Spleen (tissue), 11 donors: ENCODE results near the gene CACNG7. TPM values are rescaled to one million over a fixed set of nuclear protein-coding genes. Genes with fewer than 3 reads are reported as not detected.

Source experiments
- DNase-seq: peaks from one replicate; pipeline ENCODE4 v3.0.0-alpha.2; 2020
- H3K27ac ChIP-seq, 8 donors: fragments of 200-600 bp; sonication (generic) in 7 of 8; 1 replicate in 4 of 8; 2 replicates in 4 of 8; pipeline versions ENCODE4 v1.5.0 to v1.8.0; 2016 to 2021; ENCODE audit warnings: inconsistent platforms in 4 of 8, mild to moderate bottlenecking in 4 of 8, moderate library complexity in 1 of 8
- H3K27me3 ChIP-seq, 7 donors: fragments of 200-600 bp; sonication (generic) in 6 of 7; replicated peaks in 1 of 7; 1 replicate in 4 of 7; 2 replicates in 3 of 7; pipeline versions ENCODE4 v1.5.0 to v1.8.0; 2016 to 2021; ENCODE audit warnings: inconsistent platforms in 3 of 7, mild to moderate bottlenecking in 1 of 7
- H3K36me3 ChIP-seq, 6 donors: fragments of 200-600 bp; sonication (generic) in 5 of 6; 1 replicate in 4 of 6; 2 replicates in 2 of 6; pipeline versions ENCODE4 v1.5.0 to v1.8.0; 2016 to 2021; ENCODE audit warnings: inconsistent platforms in 2 of 6
- H3K4me1 ChIP-seq, 6 donors: fragments of 200-600 bp; sonication (generic) in 5 of 6; 1 replicate in 3 of 6; 2 replicates in 3 of 6; pipeline versions ENCODE4 v1.5.0 to v1.8.0; 2016 to 2021; ENCODE audit warnings: inconsistent platforms in 3 of 6
- H3K4me3 ChIP-seq, 8 donors: fragments of 200-600 bp; sonication (generic) in 7 of 8; 1 replicate in 4 of 8; 2 replicates in 4 of 8; pipeline versions ENCODE4 v1.5.0 to v1.8.0; 2016 to 2021; ENCODE audit warnings: inconsistent platforms in 4 of 8, mild to moderate bottlenecking in 4 of 8, moderate library complexity in 2 of 8
- H3K9me3 ChIP-seq, 8 donors: fragments of 200-600 bp; sonication (generic) in 7 of 8; 1 replicate in 4 of 8; 2 replicates in 4 of 8; pipeline versions ENCODE4 v1.5.0 to v1.8.0; 2016 to 2021; ENCODE audit warnings: inconsistent platforms in 4 of 8
- POLR2A ChIP-seq, 3 donors: fragments of 450-650 bp; IDR thresholded peaks; one replicate each; pipeline ENCODE4 v1.5.1; 2017; ENCODE audit warnings: antibody characterized with exemption in 3 of 3, mild to moderate bottlenecking in 1 of 3
- POLR2AphosphoS5 ChIP-seq, 3 donors: sonication (generic); formaldehyde crosslinking; IDR thresholded peaks; one replicate each; pipeline ENCODE4 v1.5.1; 2017; ENCODE audit warnings: antibody characterized with exemption in 3 of 3
- WGBS, 5 donors: extraction: QIAGEN DNeasy Blood & Tissue Kit in 3 of 5; methylation state at CpG; one replicate each; pipeline versions ENCODE4 v1.1.5 to v1.1.7; 2013 to 2018; 5-methylcytosine and 5-hydroxymethylcytosine counted together
- intact Hi-C: fragments of 100-400 bp; cut with DNase I; formaldehyde crosslinking; loops from one replicate; pipeline ENCODE4 v1.15.0; 2023; ENCODE audit warnings: low total_unique reads
- polyA plus RNA-seq, 3 donors: library from polyadenylated mRNA; stranded (reverse); fragments of 200-250 nt; gene quantifications; one replicate each; pipeline ENCODE4 v1.2.1, GENCODE V29; 2013
- total RNA-seq, 7 donors: library from RNA; depleted of rRNA in 3 of 7; stranded (reverse); fragments of >200 nt in 3 of 7; fragmentation: NEBNext Ultra II Directional in 4 of 7; extraction: Animal tissue kit (Norgen Biotek cat#: 25700) in 4 of 7; gene quantifications; one replicate each; pipeline versions ENCODE4 v1.1.0 to v1.2.1, GENCODE V29; 2016 to 2021
- TF ChIP-seq, protein P1 (sequence below), 11 experiments: fragments of 200-600 bp in 7 of 11; fragments of 450-650 bp in 4 of 11; sonication (generic) in 4 of 11; IDR thresholded peaks in 8 of 11; conservative IDR thresholded peaks in 3 of 11; 1 replicate in 7 of 11; 2 replicates in 4 of 11; pipeline versions ENCODE4 v1.4.0 to v1.8.0; 2016 to 2021; ENCODE audit warnings: antibody characterized with exemption in 11 of 11, inconsistent platforms in 4 of 11, mild to moderate bottlenecking in 1 of 11
- donor health status: healthy with polysubstance abuse.
- donor health status: DM: no; HTN: no; CAD: no; lungs with moderate emphysema.
- donor health status: DM: no; HTN: no; CAD: no.
- donor health status: Bipolar disorder and iron deficiency.
- donor health status: healthy.
- donor health status: DM: no; HTN: no; CAD: no.
- donor health status: DM: yes; HTN: yes; CAD: no.

The CACNG7 gene
- total and polyA plus RNA-seq, 10 donors = not detected

DNA sequence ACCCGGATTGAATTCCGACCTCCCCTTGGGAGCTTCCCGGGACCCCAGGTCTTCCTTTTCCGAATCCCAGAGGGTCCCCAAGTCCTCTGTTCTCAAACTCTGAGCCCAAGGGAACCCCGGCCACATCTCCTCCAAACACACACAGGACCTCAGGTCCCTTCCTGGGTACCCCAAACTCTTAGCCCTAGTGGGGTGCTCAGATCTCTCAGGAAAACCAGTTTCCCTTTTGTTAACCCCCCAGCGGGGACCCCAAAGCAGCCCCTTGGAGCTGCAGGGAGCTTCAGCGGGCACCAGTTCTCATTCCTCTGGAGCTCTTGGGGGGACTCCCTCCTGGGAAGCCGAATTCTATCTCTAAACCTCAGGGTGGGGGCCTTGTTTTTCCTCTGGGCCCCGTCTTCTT, 83.1 kb downstream of the CACNG7 start:
- H3K4me1 ChIP-seq = peaks cover 0 to 15% (median 7%) of the 10 kb centered on the region in 6 donors
- no peak overlapping the region for H3K27ac ChIP-seq
- 74 to 81% (median 75%) methylated on average over 9 of the region's 9 CpGs for WGBS, 5 donors
- no peak overlapping the region for H3K4me3 ChIP-seq
- TF ChIP-seq POLR2A (IDR thresholded peaks at IDR 0.05) (no peak), POLR2AphosphoS5 (IDR thresholded peaks at IDR 0.05) (no peak)
- TF ChIP-seq, protein P1, sequence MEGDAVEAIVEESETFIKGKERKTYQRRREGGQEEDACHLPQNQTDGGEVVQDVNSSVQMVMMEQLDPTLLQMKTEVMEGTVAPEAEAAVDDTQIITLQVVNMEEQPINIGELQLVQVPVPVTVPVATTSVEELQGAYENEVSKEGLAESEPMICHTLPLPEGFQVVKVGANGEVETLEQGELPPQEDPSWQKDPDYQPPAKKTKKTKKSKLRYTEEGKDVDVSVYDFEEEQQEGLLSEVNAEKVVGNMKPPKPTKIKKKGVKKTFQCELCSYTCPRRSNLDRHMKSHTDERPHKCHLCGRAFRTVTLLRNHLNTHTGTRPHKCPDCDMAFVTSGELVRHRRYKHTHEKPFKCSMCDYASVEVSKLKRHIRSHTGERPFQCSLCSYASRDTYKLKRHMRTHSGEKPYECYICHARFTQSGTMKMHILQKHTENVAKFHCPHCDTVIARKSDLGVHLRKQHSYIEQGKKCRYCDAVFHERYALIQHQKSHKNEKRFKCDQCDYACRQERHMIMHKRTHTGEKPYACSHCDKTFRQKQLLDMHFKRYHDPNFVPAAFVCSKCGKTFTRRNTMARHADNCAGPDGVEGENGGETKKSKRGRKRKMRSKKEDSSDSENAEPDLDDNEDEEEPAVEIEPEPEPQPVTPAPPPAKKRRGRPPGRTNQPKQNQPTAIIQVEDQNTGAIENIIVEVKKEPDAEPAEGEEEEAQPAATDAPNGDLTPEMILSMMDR (IDR thresholded peaks at IDR 0.05 in 8 of 11, conservative IDR thresholded peaks at IDR 0.05 in 3 of 11) = no peak
- DNase-seq = no peak
- no peaks in the 10 kb centered on the region for H3K36me3 ChIP-seq
- no peaks in the 10 kb centered on the region for H3K9me3 ChIP-seq
- H3K27me3 ChIP-seq = peaks cover 0 to 86% (median 24%) of the 10 kb centered on the region in 7 donors
- intact Hi-C loops = no loop called here

GRCh38 chr19:53992815-53993214, 83.7 kb downstream of the CACNG7 start:
- no peak overlapping the region for H3K4me3 ChIP-seq
- no peak for DNase-seq
- intact Hi-C loops = no loop called here
- H3K9me3 ChIP-seq = no peaks in the 10 kb centered on the region
- peaks cover 0 to 83% (median 24%) of the 10 kb centered on the region in 7 donors for H3K27me3 ChIP-seq
- H3K36me3 ChIP-seq = no peaks in the 10 kb centered on the region
- no peak overlapping the region for H3K27ac ChIP-seq
- WGBS, 5 donors = 14 to 40% (median 24%) methylated on average over 21 to 43 of the region's 43 CpGs
- peaks cover 0 to 15% (median 7%) of the 10 kb centered on the region in 6 donors for H3K4me1 ChIP-seq
- TF ChIP-seq POLR2A (IDR thresholded peaks at IDR 0.05) (no peak), POLR2AphosphoS5 (IDR thresholded peaks at IDR 0.05) (no peak)
- TF ChIP-seq, protein P1 (IDR thresholded peaks at IDR 0.05 in 8 of 11, conservative IDR thresholded peaks at IDR 0.05 in 3 of 11) = no peak

DNA sequence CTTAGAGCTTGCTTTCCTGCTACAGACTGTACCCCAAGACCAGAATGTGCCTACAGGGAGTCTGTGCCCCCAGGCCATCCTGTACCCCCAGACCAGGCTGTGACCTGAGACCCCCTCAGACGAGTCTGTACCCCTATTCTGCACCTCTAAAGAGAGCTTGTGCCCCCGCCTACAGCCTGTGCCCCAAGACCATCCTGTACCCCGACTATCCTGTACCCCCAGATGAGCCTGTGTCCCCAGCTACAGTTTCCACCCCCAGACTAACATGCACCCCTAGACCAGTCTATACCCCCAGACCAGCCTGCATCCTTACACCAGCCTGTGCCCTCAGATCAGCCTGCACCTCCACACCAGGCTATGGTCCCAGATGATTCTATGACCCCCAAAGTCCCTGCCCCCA, 84.4 kb downstream of the CACNG7 start:
- intact Hi-C loops = no loop called here
- 67 to 88% (median 73%) methylated on average over 3 of the region's 3 CpGs for WGBS, 5 donors
- Histone ChIP-seq H3K36me3 (no peaks in the 10 kb centered on the region), H3K4me3 (no peak overlapping the region), H3K9me3 (no peaks in the 10 kb centered on the region), H3K4me1 (peaks cover 0 to 15% (median 7%) of the 10 kb centered on the region in 6 donors), H3K27ac (no peak overlapping the region), H3K27me3 (peaks cover 0 to 84% (median 24%) of the 10 kb centered on the region in 7 donors)
- no peak for DNase-seq
- TF ChIP-seq POLR2A (IDR thresholded peaks at IDR 0.05) (no peak), POLR2AphosphoS5 (IDR thresholded peaks at IDR 0.05) (no peak)
- TF ChIP-seq, protein P1 (IDR thresholded peaks at IDR 0.05 in 8 of 11, conservative IDR thresholded peaks at IDR 0.05 in 3 of 11) = no peak

Other genes starting within 250 kb of the CACNG7 start
- 10 to 100 TPM in 5 of 7 donors, 1 to 10 TPM in 2; 6.9 to 29.8 (median 12.0) TPM for gene NLRP12, start 85.0 kb upstream of the CACNG7 start, total RNA-seq
- gene NLRP12, start 85.0 kb upstream of the CACNG7 start, polyA plus RNA-seq = 1 to 10 TPM in 2 of 3 donors, under 1 TPM in 1; 0.24 to 2.2 (median 1.1) TPM
- gene MYADM, start 41.4 kb upstream of the CACNG7 start, total RNA-seq = 100 to 1,000 TPM in 1 of 7 donors, 10 to 100 TPM in 6; 43.1 to 146 (median 57.7) TPM
- 10 to 100 TPM in 2 of 3 donors, 1 to 10 TPM in 1; 9.1 to 22.2 (median 12.1) TPM for gene MYADM, start 41.4 kb upstream of the CACNG7 start, polyA plus RNA-seq
- gene PRKCG, start 27.1 kb upstream of the CACNG7 start, total RNA-seq = under 1 TPM in 1 of 7 donors, not detected in 6; 0.17 TPM
- gene PRKCG, start 27.1 kb upstream of the CACNG7 start, polyA plus RNA-seq = not detected
- gene CACNG8, start 53.7 kb downstream of the CACNG7 start, total RNA-seq = under 1 TPM in 3 of 7 donors, not detected in 4; 0.03 to 0.11 (median 0.06) TPM
- under 1 TPM in 1 of 3 donors, not detected in 2; 0.02 TPM for gene CACNG8, start 53.7 kb downstream of the CACNG7 start, polyA plus RNA-seq
- gene CACNG6, start 82.4 kb downstream of the CACNG7 start, total RNA-seq = not detected
- not detected for gene CACNG6, start 82.4 kb downstream of the CACNG7 start, polyA plus RNA-seq
- gene VSTM1, start 154.6 kb downstream of the CACNG7 start, total RNA-seq = 10 to 100 TPM in 2 of 7 donors, 1 to 10 TPM in 4, not detected in 1; 2.8 to 13.3 (median 7.3) TPM
- under 1 TPM; 0.32 to 0.70 (median 0.41) TPM for gene VSTM1, start 154.6 kb downstream of the CACNG7 start, polyA plus RNA-seq
- 1 to 10 TPM in 1 of 7 donors, not detected in 6; 1.5 TPM for gene TARM1, start 172.1 kb downstream of the CACNG7 start, total RNA-seq
- not detected for gene TARM1, start 172.1 kb downstream of the CACNG7 start, polyA plus RNA-seq
- gene OSCAR, start 191.5 kb downstream of the CACNG7 start, total RNA-seq = 10 to 100 TPM in 6 of 7 donors, 1 to 10 TPM in 1; 9.1 to 49.5 (median 18.3) TPM
- 10 to 100 TPM in 2 of 3 donors, 1 to 10 TPM in 1; 2.4 to 18.2 (median 12.9) TPM for gene OSCAR, start 191.5 kb downstream of the CACNG7 start, polyA plus RNA-seq
- gene NDUFA3, start 193.6 kb downstream of the CACNG7 start, total RNA-seq = 100 to 1,000 TPM in 1 of 7 donors, 10 to 100 TPM in 6; 14.5 to 109 (median 73.5) TPM
- gene NDUFA3, start 193.6 kb downstream of the CACNG7 start, polyA plus RNA-seq = 100 to 1,000 TPM; 162 to 197 (median 185) TPM
- 10 to 100 TPM; 16.5 to 22.7 (median 20.1) TPM for gene TFPT, start 206.4 kb downstream of the CACNG7 start, total RNA-seq
- 10 to 100 TPM; 24.8 to 36.5 (median 28.8) TPM for gene TFPT, start 206.4 kb downstream of the CACNG7 start, polyA plus RNA-seq
- 10 to 100 TPM; 34.7 to 57.0 (median 48.1) TPM for gene PRPF31, start 206.5 kb downstream of the CACNG7 start, total RNA-seq
- 10 to 100 TPM; 45.5 to 66.2 (median 59.1) TPM for gene PRPF31, start 206.5 kb downstream of the CACNG7 start, polyA plus RNA-seq
- gene CNOT3, start 228.5 kb downstream of the CACNG7 start, total RNA-seq = 10 to 100 TPM; 40.7 to 56.1 (median 48.2) TPM
- gene CNOT3, start 228.5 kb downstream of the CACNG7 start, polyA plus RNA-seq = 10 to 100 TPM; 17.7 to 34.3 (median 24.6) TPM